HG02943 (cell line): ENCODE results near the gene P2RX4.
"Not testable (repeated sequence)": the region's sequence is repeated elsewhere in the genome, so short reads cannot be mapped to it uniquely, and the experiment has no call there.

Experiments
- ATAC-seq: cut with Tn5 transposase; IDR thresholded peaks from one replicate; pipeline ENCODE4 v1.9.1; 2021; ENCODE audit warnings: mild to moderate bottlenecking, low read depth, moderate library complexity; ENCODE audit not compliant: unreplicated experiment

The P2RX4 gene

GRCh38 chr12:121218588-121219352 lies 8.8 kb downstream of the P2RX4 start:
- no peak for ATAC-seq

GRCh38 chr12:121219353-121219986 lies 9.5 kb downstream of the P2RX4 start:
- ATAC-seq: no peak

- ATAC-seq: no peak
Measured at GRCh38 chr12:121222847-121223246, 12.9 kb downstream of the P2RX4 start.

GRCh38 chr12:121223292-121224285 lies 13.7 kb downstream of the P2RX4 start:
- ATAC-seq: no peak

- no peak for ATAC-seq
Measured at GRCh38 chr12:121224591-121224990, 14.7 kb downstream of the P2RX4 start.

GRCh38 chr12:121226399-121226798 lies 16.5 kb downstream of the P2RX4 start:
- ATAC-seq: no peak

GRCh38 chr12:121226871-121227270 lies 16.9 kb downstream of the P2RX4 start:
- not testable (repeated sequence) for ATAC-seq

- ATAC-seq: no peak
Measured at GRCh38 chr12:121227294-121227693, 17.4 kb downstream of the P2RX4 start.

- ATAC-seq: no peak
Measured at GRCh38 chr12:121228919-121229665, 19.2 kb downstream of the P2RX4 start.

GRCh38 chr12:121229826-121230537 lies 20.1 kb downstream of the P2RX4 start:
- not testable (repeated sequence) for ATAC-seq

GRCh38 chr12:121230538-121230907 lies 20.6 kb downstream of the P2RX4 start:
- no peak for ATAC-seq

- ATAC-seq: no peak
Measured at GRCh38 chr12:121232163-121232562, 22.2 kb downstream of the P2RX4 start.

GRCh38 chr12:121232977-121233627 lies 23.2 kb downstream of the P2RX4 start:
- no peak for ATAC-seq

- ATAC-seq: no peak
Measured at GRCh38 chr12:121233628-121234020, 23.7 kb downstream of the P2RX4 start.

GRCh38 chr12:121236776-121237175 lies 26.8 kb downstream of the P2RX4 start:
- ATAC-seq: no peak

GRCh38 chr12:121237415-121237814 lies 27.5 kb downstream of the P2RX4 start:
- ATAC-seq: no peak

GRCh38 chr12:121238086-121238485 lies 28.2 kb downstream of the P2RX4 start:
- no peak for ATAC-seq

GRCh38 chr12:121238604-121239350 lies 28.8 kb downstream of the P2RX4 start:
- no peak for ATAC-seq
